Right kidney (tissue), 1 donor: ENCODE data around the gene SLC44A1.

Source experiments
- DNase-seq: peaks from one replicate; pipeline ENCODE4 v3.0.0-alpha.2; 2016

The SLC44A1 gene

DNA sequence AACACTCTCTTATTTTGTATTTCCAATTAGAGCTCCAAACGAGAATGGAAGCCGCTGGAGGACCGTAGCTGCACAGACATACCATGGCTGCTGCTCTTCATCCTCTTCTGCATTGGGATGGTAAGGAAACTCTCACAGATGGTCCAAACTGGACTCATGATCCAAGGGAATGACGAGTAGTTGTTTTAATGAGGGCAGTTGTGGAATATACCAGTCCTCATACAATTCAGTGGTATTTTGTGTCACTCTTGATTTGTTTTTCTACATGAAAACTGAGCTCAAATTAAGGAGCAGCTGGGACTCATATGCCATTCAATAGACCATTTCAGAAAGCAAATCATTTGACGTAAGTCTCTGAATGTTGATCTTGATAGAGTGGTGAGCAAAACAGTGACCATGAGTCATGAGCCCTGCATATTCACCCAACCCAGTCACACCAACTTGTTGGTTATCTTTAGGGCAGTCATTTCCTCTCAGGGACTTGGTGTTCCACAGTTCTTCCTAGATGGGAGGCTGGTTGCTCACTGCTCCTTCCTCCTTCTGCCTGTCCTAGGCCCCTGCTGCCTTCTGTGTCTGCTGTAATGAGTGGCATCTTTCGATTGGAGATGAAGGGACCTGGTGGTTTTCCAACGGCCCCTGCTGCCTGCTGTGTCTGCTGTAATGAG, 54.9 kb downstream of the SLC44A1 start:
- no peak for DNase-seq

GRCh38 chr9:105302728-105303127, 58.3 kb downstream of the SLC44A1 start:
- DNase-seq: no peak

DNA sequence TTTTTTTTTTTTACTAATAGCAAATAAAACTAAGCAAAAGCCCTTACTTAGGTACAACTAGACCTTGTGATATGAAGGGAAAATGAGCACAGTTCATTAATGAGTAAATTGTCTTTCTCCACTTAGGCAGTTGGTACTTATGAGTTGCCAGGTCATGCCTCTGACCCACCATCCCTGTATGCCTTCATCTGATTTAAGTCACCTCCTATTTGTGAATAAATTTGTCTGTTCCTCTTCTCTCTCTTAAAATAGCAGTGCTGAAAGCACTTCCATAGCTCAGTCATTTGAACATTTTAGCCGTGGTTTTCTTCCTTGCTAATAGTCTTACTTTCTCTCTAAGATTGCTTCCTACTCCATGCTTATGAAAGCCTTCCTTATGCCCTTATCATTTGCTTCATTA, 61.4 kb downstream of the SLC44A1 start:
- no peak for DNase-seq

DNA sequence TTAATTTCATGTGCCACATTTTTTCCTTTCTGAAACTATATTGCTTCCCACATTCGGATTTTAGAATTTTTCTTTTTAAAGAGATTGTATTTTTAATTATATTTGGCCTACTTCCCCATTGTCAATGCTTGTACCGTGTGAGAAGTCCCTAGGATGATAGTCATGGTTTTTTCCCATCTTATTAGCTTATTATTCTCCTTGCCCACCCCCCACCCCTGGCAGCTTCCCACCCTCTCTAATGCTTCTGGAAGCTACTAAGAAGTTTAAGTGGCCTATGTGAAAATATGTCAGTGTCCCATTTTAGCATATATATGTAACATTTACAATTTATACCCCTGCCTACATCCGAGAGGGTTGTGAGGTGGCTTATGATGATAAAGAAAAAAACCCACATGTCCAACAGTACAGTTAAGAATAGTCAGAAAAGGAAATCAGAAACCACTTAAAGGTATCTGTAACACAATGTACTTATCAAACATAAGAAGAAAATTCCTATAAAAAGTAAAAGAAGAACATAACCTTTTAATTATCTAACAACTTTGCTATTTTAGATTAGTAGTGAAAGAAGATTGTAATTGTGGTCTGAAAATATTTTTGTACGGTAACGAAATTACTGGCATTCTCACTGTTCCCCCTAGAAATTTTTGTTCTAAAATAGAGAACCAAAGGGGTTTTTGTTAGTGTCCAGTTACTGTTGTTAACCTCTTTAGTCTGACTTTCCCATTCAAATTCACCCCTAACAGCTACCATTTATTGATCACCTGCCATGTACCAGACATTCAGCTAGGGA, 62.1 kb downstream of the SLC44A1 start:
- no peak for DNase-seq

DNA sequence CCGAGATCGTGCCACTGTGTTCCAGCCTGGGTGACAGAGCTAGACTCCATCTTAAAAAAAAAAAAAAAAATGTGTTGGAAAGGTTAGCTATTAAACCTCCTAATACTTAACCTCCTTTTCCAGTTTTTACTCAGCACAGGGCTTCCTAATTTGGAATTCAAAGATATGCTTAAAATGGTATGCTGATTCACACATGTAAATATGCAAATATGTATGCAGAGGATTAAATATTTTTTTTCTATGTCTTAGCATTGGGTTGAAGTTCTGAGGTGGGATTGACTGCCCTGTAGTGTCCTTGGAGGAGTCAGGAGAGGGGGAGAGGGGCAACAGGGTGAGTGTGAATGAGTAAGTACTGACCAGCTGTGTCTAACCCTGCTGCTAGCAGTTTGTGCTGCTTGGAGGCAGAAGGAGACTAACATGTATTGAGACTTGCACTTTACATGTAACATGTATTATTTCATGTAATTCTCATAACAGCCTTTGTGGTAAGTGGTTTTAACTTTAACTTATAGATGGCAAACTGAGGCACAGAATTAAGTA, 63.2 kb downstream of the SLC44A1 start:
- DNase-seq: no peak

GRCh38 chr9:105308461-105309341, 64.2 kb downstream of the SLC44A1 start:
- no peak for DNase-seq

DNA sequence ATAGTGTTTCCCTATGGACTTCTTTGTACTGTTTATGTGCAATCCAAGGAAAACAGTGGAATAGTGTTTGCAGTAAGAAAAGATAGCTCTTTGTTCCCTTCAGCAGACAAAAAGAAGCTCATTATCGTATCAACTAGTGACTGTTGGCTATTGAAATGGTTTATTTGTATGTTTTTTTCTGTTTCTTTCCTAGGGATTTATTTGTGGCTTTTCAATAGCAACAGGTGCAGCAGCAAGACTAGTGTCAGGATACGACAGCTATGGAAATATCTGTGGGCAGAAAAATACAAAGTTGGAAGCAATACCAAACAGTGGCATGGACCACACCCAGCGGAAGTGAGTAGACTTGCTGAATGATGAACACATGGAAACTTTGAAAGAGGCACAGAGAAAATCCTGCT, 65.1 kb downstream of the SLC44A1 start:
- no peak for DNase-seq

- DNase-seq: no peak
These were observed 66.9 kb downstream of the SLC44A1 start for GRCh38 chr9:105311306-105311705.

DNA sequence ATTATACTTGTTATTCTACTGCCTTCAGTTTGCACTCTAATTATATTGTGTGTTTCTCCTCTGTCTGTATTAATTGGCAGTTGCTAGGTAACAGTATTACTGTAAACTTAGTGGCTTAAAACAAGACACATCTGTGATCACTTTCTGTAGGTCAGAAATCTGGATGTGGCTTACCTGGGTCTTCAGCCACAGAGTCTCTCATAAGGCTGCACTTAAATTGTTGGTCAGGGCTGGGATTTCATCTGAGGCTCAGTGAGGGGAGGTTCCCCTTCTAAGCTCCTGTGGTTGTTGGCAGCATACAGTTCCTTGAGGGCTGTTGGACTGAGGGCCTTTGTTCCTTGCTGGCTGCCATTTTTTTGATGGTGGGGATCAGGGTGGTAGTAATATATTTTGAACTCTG, 68.8 kb downstream of the SLC44A1 start:
- no peak for DNase-seq

GRCh38 chr9:105316703-105317102, 72.3 kb downstream of the SLC44A1 start:
- no peak for DNase-seq

DNA sequence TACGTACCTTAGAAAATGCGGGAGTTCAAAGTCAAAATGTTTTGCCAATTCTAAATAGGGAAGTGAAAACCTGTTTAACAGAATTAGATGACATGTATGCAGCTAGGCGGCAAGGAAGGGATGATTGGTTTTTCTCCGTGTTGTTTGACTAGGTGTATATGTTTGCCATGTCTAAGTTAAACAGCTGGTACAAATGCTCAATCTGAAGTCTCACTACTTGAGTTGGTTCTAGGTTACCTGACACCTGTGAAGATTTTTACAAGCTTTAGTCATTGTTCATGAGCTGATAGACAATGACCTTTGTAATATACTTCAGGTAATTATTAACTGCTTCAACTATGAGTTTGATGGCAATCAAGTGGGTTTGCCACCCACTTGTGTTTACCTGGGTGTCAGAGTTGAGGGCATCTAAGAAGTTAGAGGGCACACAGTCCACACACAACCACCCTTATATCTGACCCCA, 74.3 kb downstream of the SLC44A1 start:
- DNase-seq: no peak

GRCh38 chr9:105319202-105319813, 74.9 kb downstream of the SLC44A1 start:
- no peak for DNase-seq

DNA sequence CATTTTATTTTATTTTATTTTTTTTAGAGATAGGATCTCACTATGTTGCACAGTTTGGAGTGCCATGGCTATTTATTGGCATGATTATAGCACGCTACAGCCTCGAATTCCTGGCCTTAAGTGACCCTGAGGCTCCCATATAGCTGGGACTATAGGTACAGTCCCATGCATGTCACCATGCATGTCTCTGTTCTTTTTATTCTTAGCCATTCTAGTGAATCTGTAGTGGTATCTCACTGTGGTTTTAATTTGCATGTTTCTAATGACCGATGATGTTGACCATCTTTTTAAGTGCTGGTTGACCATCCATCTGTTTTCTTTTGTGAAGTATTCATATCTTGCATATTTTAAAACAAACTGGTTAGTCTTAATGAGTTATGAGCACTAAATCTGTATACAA, 76.1 kb downstream of the SLC44A1 start:
- DNase-seq: no peak

DNA sequence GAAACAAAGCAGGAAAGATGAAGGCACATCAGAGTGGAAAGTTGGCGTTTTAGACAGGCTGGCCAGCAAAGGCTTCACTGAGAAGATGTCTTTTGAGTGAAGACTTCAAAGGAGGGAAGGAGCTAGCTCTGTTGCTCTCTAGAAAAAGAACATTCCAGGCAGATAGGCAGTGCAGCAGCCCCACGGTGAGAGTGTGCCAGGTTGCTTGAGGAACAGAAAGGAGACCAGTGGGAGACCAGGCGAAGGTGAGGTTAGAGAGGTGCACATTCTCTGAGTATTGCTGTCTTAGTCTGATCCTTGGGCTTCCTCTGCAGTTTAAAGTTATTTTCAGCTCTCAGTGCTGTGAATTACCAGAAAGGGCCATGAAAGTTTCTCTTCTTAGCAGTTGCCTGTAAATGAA, 83.8 kb downstream of the SLC44A1 start:
- DNase-seq: no peak

DNA sequence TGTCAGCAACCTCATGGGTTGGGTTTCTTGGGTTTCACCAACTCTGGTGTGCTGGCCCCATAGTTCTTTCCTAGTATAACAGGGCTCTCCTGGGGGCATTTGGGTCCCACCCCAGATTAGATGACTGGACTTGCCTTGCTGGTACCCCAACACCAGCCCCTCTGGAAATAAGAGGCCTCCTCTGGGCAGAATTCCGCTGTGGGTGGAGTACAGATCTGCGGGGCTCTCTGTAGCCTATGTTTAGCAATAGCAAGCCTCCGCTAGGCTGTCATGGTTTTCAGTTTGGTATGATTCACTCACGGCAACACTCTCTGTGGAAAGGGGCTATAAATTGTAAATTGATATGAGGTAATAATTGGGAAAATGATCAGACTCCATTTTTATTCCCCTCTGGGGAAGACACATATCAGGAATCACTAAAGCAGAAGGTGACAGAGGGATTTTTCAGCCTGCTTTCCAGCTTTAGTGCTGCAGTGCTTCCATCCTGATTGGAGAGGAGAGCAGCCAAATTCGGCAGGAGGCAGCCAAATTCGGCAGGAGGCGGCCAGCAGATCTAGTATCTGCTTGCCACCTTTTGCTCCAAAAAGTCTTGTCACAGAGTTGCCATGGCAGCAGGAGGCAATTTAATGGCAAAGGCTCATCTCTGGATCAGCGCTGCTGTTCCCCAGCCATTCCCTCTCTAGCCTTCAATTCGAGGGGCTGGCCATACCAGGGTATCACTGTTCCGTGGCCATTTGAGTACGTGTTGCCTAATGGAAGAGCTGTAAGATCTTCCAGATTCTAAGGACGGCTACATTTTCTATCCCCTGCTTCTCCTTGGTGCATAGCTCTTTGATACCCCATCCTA, 84.6 kb downstream of the SLC44A1 start:
- DNase-seq: no peak

- no peak for DNase-seq
These were observed 85.2 kb downstream of the SLC44A1 start for GRCh38 chr9:105329719-105330062.

GRCh38 chr9:105330201-105330600, 85.8 kb downstream of the SLC44A1 start:
- DNase-seq: no peak

DNA sequence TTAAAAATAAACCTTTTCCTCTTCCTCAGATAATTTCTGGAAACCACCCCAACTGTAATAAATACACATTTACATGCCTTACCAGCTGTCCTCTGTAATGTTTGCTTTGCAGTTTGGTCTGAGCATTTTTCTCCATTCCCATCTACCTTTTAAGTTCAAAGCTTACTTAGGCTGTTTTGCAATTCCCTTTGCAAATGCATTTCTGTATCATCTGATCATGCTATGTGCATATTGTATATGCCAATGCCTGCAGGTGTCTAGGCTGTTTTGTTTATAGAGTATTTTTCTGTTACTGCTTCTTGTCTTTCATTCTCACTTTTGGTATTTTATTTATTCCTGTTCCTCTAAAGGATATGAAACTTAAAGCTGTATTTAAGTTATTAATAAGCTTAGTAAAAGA, 86.3 kb downstream of the SLC44A1 start:
- DNase-seq: no peak

GRCh38 chr9:105331160-105331559, 86.7 kb downstream of the SLC44A1 start:
- DNase-seq: no peak

GRCh38 chr9:105331755-105332154, 87.3 kb downstream of the SLC44A1 start:
- no peak for DNase-seq

DNA sequence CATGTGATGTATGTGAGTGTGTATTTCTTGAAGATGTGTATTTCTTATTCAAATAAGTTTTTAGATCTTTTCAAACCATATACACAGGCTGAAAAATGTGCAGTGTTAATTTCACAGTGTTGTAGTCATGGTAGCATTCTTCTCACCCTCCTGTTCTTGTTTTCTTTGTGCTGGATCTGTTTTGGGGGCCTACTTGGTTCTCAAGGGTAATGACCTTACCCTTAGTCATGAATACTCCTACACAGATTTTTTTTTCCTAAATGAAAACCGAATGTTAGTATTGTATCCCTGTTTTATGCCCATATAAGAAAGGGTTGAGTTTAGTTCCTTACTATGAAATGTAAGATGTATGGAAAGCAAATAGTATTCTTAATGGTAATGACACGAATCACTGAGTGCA, 88.0 kb downstream of the SLC44A1 start:
- DNase-seq: no peak
